Measurements from ENCODE around the gene NUTM2D.
"Not testable (repeated sequence)": the region's sequence is repeated elsewhere in the genome, so short reads cannot be mapped to it uniquely, and the experiment has no call there.

Gene NUTM2D

GRCh38 chr10:87383149-87383857 lies 25.8 kb downstream of the NUTM2D start:
- not testable (repeated sequence) for DNase-seq

- DNase-seq: not testable (repeated sequence)
These were observed 26.7 kb downstream of the NUTM2D start for GRCh38 chr10:87384283-87384682.

- DNase-seq: not testable (repeated sequence)
These were observed 28.3 kb downstream of the NUTM2D start for GRCh38 chr10:87385762-87386360.

GRCh38 chr10:87391360-87391759 lies 33.8 kb downstream of the NUTM2D start:
- DNase-seq: not testable (repeated sequence)

GRCh38 chr10:87396206-87396605 lies 38.7 kb downstream of the NUTM2D start:
- DNase-seq: not testable (repeated sequence)

- DNase-seq: not testable (repeated sequence)
These were observed 40.9 kb downstream of the NUTM2D start for GRCh38 chr10:87398436-87398835.

GRCh38 chr10:87407516-87408467 lies 50.2 kb downstream of the NUTM2D start:
- DNase-seq: not testable (repeated sequence)

- not testable (repeated sequence) for DNase-seq
These were observed 56.4 kb downstream of the NUTM2D start for GRCh38 chr10:87413921-87414320.
